HepG2 (cell line): ENCODE data around the gene GRIK2. TPM values are rescaled to one million over a fixed set of nuclear protein-coding genes. Genes with fewer than 3 reads are reported as not detected.

Source experiments
- ATAC-seq: fragments of 200-7000 bp; cut with Tn5 transposase; 3 replicates; pipeline ENCODE4 v1.9.1; 2020; ENCODE audit warnings: mild to moderate bottlenecking, moderate library complexity
- BruUV-seq: library from RNA; stranded (reverse); fragments of 400-500 nt; replicated peaks from 2 replicates; lab custom pipeline; 2021; lab: Mats Ljungman, UMichigan
- CTCF ChIA-PET: fragments of 300-600 bp; formaldehyde crosslinking; extraction: SDS; loops from one replicate; lab custom pipeline; 2021; ENCODE audit warnings: low total read pairs, inconsistent platforms, low intra/inter-chr PET ratio; lab: Yijun Ruan, JAX
- POLR2A ChIA-PET: fragments of 350-600 bp; sonication (Branson Sonifier 250); formaldehyde crosslinking; loops from one replicate; lab custom pipeline; 2020; ENCODE audit warnings: antibody characterized with exemption, inconsistent platforms; lab: Yijun Ruan, JAX
- DNase-seq: peaks from one replicate; pipeline ENCODE4 v3.0.0-alpha.2; 2015; ENCODE audit warnings: low spot score
- FAIRE-seq: peaks from 3 replicates; lab custom pipeline; 2011; peaks lifted over from hg19 to GRCh38; lab: Jason Lieb, UNC
- H2AFZ ChIP-seq: one replicate; pipeline ENCODE4 v1.6.1; 2011; ENCODE audit warnings: low read length, inconsistent platforms
- H3K27ac ChIP-seq: fragments of 300-600 bp; 3 replicates; pipeline ENCODE4 v1.8.0; 2011; ENCODE audit warnings: mixed run types, mild to moderate bottlenecking, mixed read lengths, low read length, inconsistent platforms; ENCODE audit not compliant: insufficient read depth; ENCODE audit errors: extremely low read length
- H3K27me3 ChIP-seq, 2 experiments: fragments of 200-600 bp in 1 of 2; 2 replicates in 1 of 2; 3 replicates in 1 of 2; pipeline versions ENCODE4 v1.6.0 to v1.8.0; 2011; ENCODE audit warnings: low read length in 2 of 2, mild to moderate bottlenecking in 2 of 2, moderate library complexity in 2 of 2, inconsistent platforms in 1 of 2; ENCODE audit not compliant: insufficient read depth in 2 of 2, control insufficient read depth in 1 of 2
- H3K36me3 ChIP-seq, 2 experiments: fragments of 200-600 bp in 1 of 2; replicated peaks in 1 of 2; 2 replicates in 1 of 2; 3 replicates in 1 of 2; pipeline versions ENCODE4 v1.5.1 to v1.8.0; 2011; ENCODE audit warnings: low read length in 2 of 2, inconsistent platforms in 1 of 2; ENCODE audit not compliant: insufficient read depth in 2 of 2, control insufficient read depth in 1 of 2
- H3K4me1 ChIP-seq: 2 replicates; pipeline ENCODE4 v1.5.1; 2012; ENCODE audit warnings: low read length, inconsistent platforms; ENCODE audit not compliant: insufficient read depth
- H3K4me2 ChIP-seq: 2 replicates; pipeline ENCODE4 v1.6.0; 2011; ENCODE audit warnings: low read depth, low read length, inconsistent platforms
- H3K4me3 ChIP-seq, 3 experiments: fragments of 200-600 bp in 1 of 3; sonication (generic), shearing (Covaris generic) in 1 of 3; replicated peaks in 1 of 3; 2 replicates each; pipeline ENCODE4 v1.5.1; 2011 to 2016; ENCODE audit warnings: low read length in 3 of 3, inconsistent platforms in 2 of 3, low read depth in 2 of 3, mild to moderate bottlenecking in 2 of 3, control low read depth in 1 of 3, mixed read lengths in 1 of 3; ENCODE audit not compliant: insufficient read depth in 1 of 3
- H3K79me2 ChIP-seq: one replicate; pipeline ENCODE4 v1.6.1; 2011; ENCODE audit warnings: low read length, inconsistent platforms; ENCODE audit not compliant: insufficient read depth
- H3K9ac ChIP-seq: 2 replicates; pipeline ENCODE4 v1.6.0; 2011; ENCODE audit warnings: mild to moderate bottlenecking, low read depth, low read length, inconsistent platforms; ENCODE audit not compliant: insufficient read depth
- H3K9me3 ChIP-seq: 2 replicates; pipeline ENCODE4 v1.5.1; 2012; ENCODE audit warnings: mild to moderate bottlenecking, low read length
- H4K20me1 ChIP-seq: 2 replicates; pipeline ENCODE4 v1.6.0; 2011; ENCODE audit warnings: inconsistent platforms, mild to moderate bottlenecking, low read length, moderate library complexity; ENCODE audit not compliant: insufficient read depth
- KDM2A ChIP-seq: sonication (generic); formaldehyde crosslinking; IDR thresholded peaks from 2 replicates; pipeline ENCODE4 v1.4.0; 2020; ENCODE audit warnings: low read depth, missing genetic modification reagents, borderline replicate concordance
- MEIS2 ChIP-seq: sonication (generic); formaldehyde crosslinking; IDR thresholded peaks from 2 replicates; pipeline ENCODE4 v1.9.0; 2021; ENCODE audit warnings: mild to moderate bottlenecking, missing genetic modification reagents
- SIX1 ChIP-seq: sonication (generic); formaldehyde crosslinking; IDR thresholded peaks from 2 replicates; pipeline ENCODE4 v1.4.0; 2020; ENCODE audit warnings: missing genetic modification reagents, borderline replicate concordance
- ZNF207 ChIP-seq: fragments of 450-650 bp; IDR thresholded peaks from 2 replicates; pipeline ENCODE4 v1.6.1; 2016; ENCODE audit warnings: antibody characterized with exemption, borderline replicate concordance
- WGBS: methylation state at CpG from one replicate; pipeline ENCODE4 v1.1.6; 2017; ENCODE audit warnings: low lambda C conversion rate; 5-methylcytosine and 5-hydroxymethylcytosine counted together
- in situ Hi-C: cut with HindIII; loops from 2 replicates; pipeline ENCODE4 v1.10.0; 2017; ENCODE audit warnings: low pct_unique_long_range_greater_than_20kb; ENCODE audit not compliant: extremely low pct_ligation_motif_present
- intact Hi-C: fragments of 100-400 bp; cut with micrococcal nuclease; formaldehyde crosslinking; loops from one replicate; pipeline ENCODE4 v1.10.0; 2022; ENCODE audit not compliant: unreplicated experiment
- polyA plus RNA-seq, 8 experiments: library from polyadenylated mRNA; depleted of rRNA in 3 of 8; stranded (reverse) in 7 of 8; unstranded in 1 of 8; fragments of >200 nt; fragmentation: Illumina TruSeq in 4 of 8; extraction: Trizol in 4 of 8; gene quantifications; 2 replicates each; pipeline versions ENCODE4 v1.2.1 to v1.2.3, GENCODE V29; 2011 to 2016; ENCODE audit warnings: low read depth in 4 of 8, missing spikeins in 1 of 8, mixed read lengths in 1 of 8; ENCODE audit not compliant: insufficient read depth in 1 of 8
- total RNA-seq, 5 experiments: library from RNA; depleted of rRNA; stranded (reverse); fragments of >200 nt; fragmentation: Illumina TruSeq; extraction: Trizol; gene quantifications; 2 replicates each; pipeline ENCODE4 v1.2.3, GENCODE V29; 2016; ENCODE audit warnings: low read depth in 1 of 5
- TF ChIP-seq, protein P1 (sequence below): sonication (generic); formaldehyde crosslinking; IDR thresholded peaks from 2 replicates; pipeline ENCODE4 v1.5.0; 2020; ENCODE audit warnings: mild to moderate bottlenecking, missing genetic modification reagents
- TF ChIP-seq, protein P2 (sequence below): sonication (generic); formaldehyde crosslinking; IDR thresholded peaks from 2 replicates; pipeline ENCODE4 v1.4.0; 2020; ENCODE audit warnings: low read depth, mild to moderate bottlenecking, missing genetic modification reagents

The GRIK2 gene
- total and polyA plus RNA-seq, 2 of the 13 experiments (the other 11 are each of a cell fraction or from before 2014, with no cell fraction given): not detected

DNA sequence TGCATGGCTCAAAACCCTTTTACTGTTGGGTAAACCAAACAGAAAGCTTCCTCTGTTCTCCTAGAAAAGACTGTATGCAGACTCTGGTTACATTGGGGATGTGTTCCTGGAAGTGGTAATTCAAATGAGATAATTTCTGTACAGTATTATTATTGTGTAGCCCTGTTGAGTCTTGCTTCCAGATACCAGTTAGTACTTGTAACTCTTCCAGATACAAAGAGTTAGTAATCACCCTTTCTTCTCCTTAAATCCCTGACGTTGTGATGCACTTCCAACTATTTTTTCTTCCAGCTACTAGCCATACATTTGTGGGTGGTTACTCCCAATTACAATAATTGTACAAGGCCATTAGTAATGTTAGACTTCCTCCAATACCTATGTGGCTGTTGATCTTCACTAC lies 42.3 kb upstream of the GRIK2 start (continued):
- no peak for TF ChIP-seq MEIS2 (CRISPR knock-in tag)
- TF ChIP-seq KDM2A (CRISPR knock-in tag): no peak
- TF ChIP-seq SIX1 (CRISPR knock-in tag): no peak
- TF ChIP-seq, protein P1, sequence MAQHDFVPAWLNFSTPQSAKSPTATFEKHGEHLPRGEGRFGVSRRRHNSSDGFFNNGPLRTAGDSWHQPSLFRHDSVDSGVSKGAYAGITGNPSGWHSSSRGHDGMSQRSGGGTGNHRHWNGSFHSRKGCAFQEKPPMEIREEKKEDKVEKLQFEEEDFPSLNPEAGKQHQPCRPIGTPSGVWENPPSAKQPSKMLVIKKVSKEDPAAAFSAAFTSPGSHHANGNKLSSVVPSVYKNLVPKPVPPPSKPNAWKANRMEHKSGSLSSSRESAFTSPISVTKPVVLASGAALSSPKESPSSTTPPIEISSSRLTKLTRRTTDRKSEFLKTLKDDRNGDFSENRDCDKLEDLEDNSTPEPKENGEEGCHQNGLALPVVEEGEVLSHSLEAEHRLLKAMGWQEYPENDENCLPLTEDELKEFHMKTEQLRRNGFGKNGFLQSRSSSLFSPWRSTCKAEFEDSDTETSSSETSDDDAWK (CRISPR knock-in tag): no peak
- TF ChIP-seq, all 625 proteins: peak for 0

DNA sequence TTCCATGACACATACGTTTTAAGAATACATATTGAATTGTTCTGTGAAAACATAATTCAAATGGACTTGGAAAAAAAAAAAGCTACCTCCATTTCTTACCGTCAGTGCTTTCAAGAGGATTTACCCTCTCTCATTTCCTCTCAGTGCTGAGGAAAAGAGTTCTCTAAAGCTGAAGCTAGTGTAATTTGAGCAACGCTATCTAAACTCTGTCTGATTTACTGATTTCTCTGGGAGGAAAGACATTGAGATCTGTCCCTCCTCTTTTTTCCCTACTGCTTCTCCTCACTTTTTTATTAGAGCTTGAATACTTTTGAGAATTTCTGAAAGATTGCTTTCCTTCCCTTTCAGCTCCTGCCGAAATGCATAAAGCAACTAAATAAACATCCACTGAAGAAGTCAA lies 41.2 kb upstream of the GRIK2 start:
- Histone ChIP-seq H3K27ac (no peak overlapping the region), H3K9ac (no peak overlapping the region), H4K20me1 (no peaks in the 10 kb centered on the region)
- no peak for FAIRE-seq
- in situ Hi-C loops: no loop called here
- WGBS: 29% methylated on average over 4 of the region's 4 CpGs
- no peak for TF ChIP-seq ZNF207
- TF ChIP-seq, protein P2, sequence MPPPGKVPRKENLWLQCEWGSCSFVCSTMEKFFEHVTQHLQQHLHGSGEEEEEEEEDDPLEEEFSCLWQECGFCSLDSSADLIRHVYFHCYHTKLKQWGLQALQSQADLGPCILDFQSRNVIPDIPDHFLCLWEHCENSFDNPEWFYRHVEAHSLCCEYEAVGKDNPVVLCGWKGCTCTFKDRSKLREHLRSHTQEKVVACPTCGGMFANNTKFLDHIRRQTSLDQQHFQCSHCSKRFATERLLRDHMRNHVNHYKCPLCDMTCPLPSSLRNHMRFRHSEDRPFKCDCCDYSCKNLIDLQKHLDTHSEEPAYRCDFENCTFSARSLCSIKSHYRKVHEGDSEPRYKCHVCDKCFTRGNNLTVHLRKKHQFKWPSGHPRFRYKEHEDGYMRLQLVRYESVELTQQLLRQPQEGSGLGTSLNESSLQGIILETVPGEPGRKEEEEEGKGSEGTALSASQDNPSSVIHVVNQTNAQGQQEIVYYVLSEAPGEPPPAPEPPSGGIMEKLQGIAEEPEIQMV (CRISPR knock-in tag): no peak
- TF ChIP-seq, all 625 proteins: peak for 0
- DNase-seq (no peak), ATAC-seq (no peak)
- H3K27me3 ChIP-seq: no peaks in the 10 kb centered on the region
- CTCF ChIA-PET: no interaction called here
- intact Hi-C loops: no loop called here
- H3K4me1 ChIP-seq: no peaks in the 10 kb centered on the region
- POLR2A ChIA-PET: no interaction called here
- no peaks in the 10 kb centered on the region for H3K36me3 ChIP-seq
- no peak overlapping the region for H2AFZ ChIP-seq
- H3K79me2 ChIP-seq: no peaks in the 10 kb centered on the region
- BruUV-seq: no TSS peak
- no peak overlapping the region for H3K4me3 ChIP-seq
- no peaks in the 10 kb centered on the region for H3K9me3 ChIP-seq
- no peak overlapping the region for H3K4me2 ChIP-seq
